Thyroid gland (tissue), 4 donors: ENCODE results near the gene PYGM. TPM values are rescaled to one million over a fixed set of nuclear protein-coding genes. Genes with fewer than 3 reads are reported as not detected.

Source experiments
- DNase-seq, 2 donors: peaks; one replicate each; pipeline ENCODE4 v3.0.0-alpha.2; 2019
- H3K27ac ChIP-seq, 3 donors: fragments of 200-600 bp; sonication (generic); 1 replicate in 2 of 3; 2 replicates in 1 of 3; pipeline ENCODE4 v1.5.1; 2016 to 2019; ENCODE audit warnings: mild to moderate bottlenecking in 1 of 3, moderate library complexity in 1 of 3
- H3K27me3 ChIP-seq: fragments of 200-600 bp; sonication (generic); one replicate; pipeline ENCODE4 v1.5.1; 2019
- H3K36me3 ChIP-seq, 2 donors: fragments of 200-600 bp; sonication (generic); one replicate each; pipeline ENCODE4 v1.5.1; 2016 to 2019
- H3K4me1 ChIP-seq, 2 donors: fragments of 200-600 bp; sonication (generic); one replicate each; pipeline ENCODE4 v1.5.1; 2017 to 2019
- H3K4me3 ChIP-seq, 3 donors: fragments of 200-600 bp; sonication (generic); replicated peaks in 1 of 3; 1 replicate in 2 of 3; 2 replicates in 1 of 3; pipeline ENCODE4 v1.5.1; 2016; ENCODE audit warnings: mild to moderate bottlenecking in 1 of 3
- H3K9me3 ChIP-seq: fragments of 200-600 bp; sonication (generic); one replicate; pipeline ENCODE4 v1.5.1; 2017
- POLR2A ChIP-seq, 2 donors: fragments of 450-650 bp; IDR thresholded peaks; one replicate each; pipeline ENCODE4 v1.6.1; 2017; ENCODE audit warnings: antibody characterized with exemption in 2 of 2, mild to moderate bottlenecking in 2 of 2, moderate library complexity in 1 of 2
- WGBS, 2 donors: methylation state at CpG; one replicate each; pipeline ENCODE4 v1.1.5; 2017; 5-methylcytosine and 5-hydroxymethylcytosine counted together
- intact Hi-C: fragments of 100-400 bp; cut with DNase I; formaldehyde crosslinking; loops from one replicate; pipeline ENCODE4 v1.15.1; 2023
- total RNA-seq, 4 donors: library from RNA; depleted of rRNA; stranded (reverse); fragments of >200 nt; gene quantifications; one replicate each; pipeline ENCODE4 v1.2.3, GENCODE V29; 2016
- TF ChIP-seq, protein P1 (sequence below), 6 experiments: fragments of 200-600 bp in 3 of 6; fragments of 450-650 bp in 3 of 6; sonication (generic) in 3 of 6; IDR thresholded peaks; one replicate each; pipeline ENCODE4 v1.5.1; 2016 to 2019; ENCODE audit warnings: antibody characterized with exemption in 6 of 6, mild to moderate bottlenecking in 2 of 6, inconsistent platforms in 1 of 6, moderate library complexity in 1 of 6

Gene PYGM
- 10 to 100 TPM in 1 of 4 donors, 1 to 10 TPM in 3; 4.3 to 14.8 (median 6.7) TPM for total RNA-seq

DNA sequence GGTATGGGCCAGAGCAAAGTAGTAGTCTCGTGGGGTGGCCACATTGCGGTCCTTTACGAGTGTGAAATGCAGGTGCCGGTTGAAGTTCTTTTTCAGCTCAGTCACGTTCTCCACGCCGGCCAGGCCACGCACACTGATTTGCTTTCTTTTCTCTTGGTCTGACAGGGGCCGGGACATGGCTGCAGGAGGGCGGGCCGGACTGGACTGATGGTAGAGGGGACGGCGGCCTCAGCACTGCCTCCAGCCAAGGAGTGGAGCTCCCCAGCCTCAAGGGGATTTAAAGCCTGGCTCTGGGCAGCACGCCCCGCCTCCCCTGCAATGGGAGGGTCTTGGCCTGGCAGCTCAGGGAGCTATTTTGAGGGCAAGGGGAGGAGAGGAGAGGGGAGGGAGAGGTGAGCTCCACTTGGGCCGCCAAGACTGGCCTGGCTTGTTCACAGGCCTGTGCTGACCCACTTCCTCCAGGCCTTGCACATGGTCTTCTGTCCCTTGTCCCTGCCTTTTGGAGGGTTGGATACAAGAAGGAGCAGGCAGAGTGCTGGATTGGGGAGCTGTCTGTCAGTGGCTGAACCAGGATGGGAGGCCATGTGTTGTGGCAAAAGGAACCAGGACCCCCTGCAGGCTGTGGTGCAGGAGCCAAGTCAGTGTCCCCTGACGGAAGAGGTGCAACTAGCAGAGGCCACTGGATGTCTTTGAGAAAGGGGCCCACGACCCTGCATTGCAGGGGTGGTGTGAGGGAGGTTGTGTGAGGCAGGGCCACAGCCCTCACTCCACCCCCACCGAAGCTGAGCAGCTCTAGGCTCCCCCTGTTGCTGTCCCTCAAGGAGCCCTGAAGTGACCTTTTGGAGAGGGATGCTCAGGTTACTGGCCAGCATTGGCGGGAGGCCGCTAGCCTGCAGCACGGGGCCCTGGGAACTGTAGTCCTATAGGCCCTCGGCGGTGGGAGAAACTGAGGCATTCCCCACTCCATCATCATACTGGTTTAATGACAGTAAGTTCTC is at the start of gene PYGM:
Gene PYGM, minus strand, starts transcription at position 253 of the 998 bp plus-strand sequence. Its CDS starts 76 bp downstream, at position 177.
- DNase-seq: peak; percentile 93 to 97
- intact Hi-C loops: no loop called here
- no peaks in the 10 kb centered on the region for H3K9me3 ChIP-seq
- peaks cover 11 to 23% of the 10 kb centered on the region in 2 donors for H3K36me3 ChIP-seq
- H3K4me3 ChIP-seq: no peak within 1 kb of the TSS
- H3K4me1 ChIP-seq: peaks cover 47 to 68% of the 10 kb centered on the region in 2 donors
- 29 to 30% methylated on average over 19 to 23 of the region's 24 CpGs for WGBS, 2 donors
- TF ChIP-seq POLR2A (IDR thresholded peaks at IDR 0.05): peak in 1 of 2 donors; percentile 67
- TF ChIP-seq, protein P1, sequence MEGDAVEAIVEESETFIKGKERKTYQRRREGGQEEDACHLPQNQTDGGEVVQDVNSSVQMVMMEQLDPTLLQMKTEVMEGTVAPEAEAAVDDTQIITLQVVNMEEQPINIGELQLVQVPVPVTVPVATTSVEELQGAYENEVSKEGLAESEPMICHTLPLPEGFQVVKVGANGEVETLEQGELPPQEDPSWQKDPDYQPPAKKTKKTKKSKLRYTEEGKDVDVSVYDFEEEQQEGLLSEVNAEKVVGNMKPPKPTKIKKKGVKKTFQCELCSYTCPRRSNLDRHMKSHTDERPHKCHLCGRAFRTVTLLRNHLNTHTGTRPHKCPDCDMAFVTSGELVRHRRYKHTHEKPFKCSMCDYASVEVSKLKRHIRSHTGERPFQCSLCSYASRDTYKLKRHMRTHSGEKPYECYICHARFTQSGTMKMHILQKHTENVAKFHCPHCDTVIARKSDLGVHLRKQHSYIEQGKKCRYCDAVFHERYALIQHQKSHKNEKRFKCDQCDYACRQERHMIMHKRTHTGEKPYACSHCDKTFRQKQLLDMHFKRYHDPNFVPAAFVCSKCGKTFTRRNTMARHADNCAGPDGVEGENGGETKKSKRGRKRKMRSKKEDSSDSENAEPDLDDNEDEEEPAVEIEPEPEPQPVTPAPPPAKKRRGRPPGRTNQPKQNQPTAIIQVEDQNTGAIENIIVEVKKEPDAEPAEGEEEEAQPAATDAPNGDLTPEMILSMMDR (IDR thresholded peaks at IDR 0.05): no peak
- H3K27me3 ChIP-seq: no peaks in the 10 kb centered on the region
- peak within 1 kb of the TSS; percentile 79 to 87 (median 84) for H3K27ac ChIP-seq

DNA sequence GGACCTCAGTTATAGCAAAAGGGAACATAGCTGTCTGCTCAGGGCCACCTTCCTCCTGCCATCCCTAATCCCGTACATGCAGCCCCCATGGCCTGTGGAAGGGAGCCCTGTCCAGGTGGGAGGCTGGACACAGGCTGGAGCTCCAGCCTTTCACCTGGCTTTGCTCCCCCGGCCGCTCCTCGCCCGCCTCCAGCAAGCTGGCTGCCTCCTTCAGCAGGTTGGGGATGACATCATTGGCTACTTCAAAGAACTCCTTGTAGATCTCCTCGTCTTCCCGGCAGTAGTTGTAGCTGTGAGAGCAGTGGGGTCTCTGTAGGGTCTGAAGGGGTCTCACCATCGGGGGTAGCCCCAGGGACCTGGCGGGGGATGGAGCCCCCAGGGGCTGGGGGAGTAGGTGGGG is 45.7 kb upstream of the PYGM start:
- WGBS, 2 donors: 91 to 95% methylated on average over 6 to 9 of the region's 9 CpGs
- Histone ChIP-seq H3K9me3 (no peaks in the 10 kb centered on the region), H3K4me1 (peaks cover 14 to 28% of the 10 kb centered on the region in 2 donors), H3K27ac (no peak overlapping the region), H3K36me3 (peaks cover 10 to 17% of the 10 kb centered on the region in 2 donors), H3K4me3 (no peak overlapping the region), H3K27me3 (no peaks in the 10 kb centered on the region)
- intact Hi-C loops: no loop called here
- no peak for DNase-seq
- TF ChIP-seq, protein P1 (IDR thresholded peaks at IDR 0.05): no peak
- no peak for TF ChIP-seq POLR2A (IDR thresholded peaks at IDR 0.05)

DNA sequence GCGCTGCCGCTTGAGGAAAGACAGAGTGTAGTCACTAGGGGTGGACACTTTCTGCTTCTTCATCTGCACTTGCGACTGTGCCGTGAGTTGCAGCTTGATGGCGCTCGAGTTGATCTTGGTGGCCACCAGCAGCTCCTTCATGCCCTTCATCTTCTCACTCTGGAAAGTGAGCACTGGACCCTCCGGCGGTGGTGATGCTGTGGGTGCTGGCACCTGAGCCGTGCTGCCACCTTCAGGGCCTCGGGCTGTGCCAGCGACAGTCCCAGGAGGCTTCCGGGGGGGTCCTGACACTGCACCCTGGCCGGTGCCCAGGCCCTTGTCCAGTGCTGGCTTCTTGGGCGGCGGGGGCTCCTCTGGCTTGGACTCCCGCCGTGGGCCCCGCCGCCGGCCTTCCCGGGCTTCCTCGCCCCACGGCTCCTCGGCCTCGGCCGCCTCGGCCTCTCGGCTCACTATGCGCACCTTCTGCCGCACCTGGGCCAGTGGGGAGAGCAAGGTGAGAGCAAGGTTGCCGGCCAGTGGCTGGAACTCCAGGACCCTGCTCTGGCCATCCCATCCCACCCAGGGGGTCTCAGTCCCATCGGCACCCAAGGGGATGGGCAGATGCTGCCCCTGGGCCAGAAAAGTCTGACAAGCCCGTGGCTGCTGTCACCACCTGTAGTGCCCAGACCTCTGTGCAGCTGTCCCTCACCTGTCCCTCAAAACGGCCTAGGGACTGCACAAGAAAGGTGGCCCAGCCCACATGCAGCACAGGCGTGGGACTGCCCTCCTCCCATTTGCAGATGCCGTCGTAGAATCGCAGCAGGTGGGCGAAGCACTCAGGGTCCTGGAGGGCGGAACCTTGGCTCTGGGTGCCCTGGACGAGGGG is 44.8 kb upstream of the PYGM start:
- Histone ChIP-seq H3K9me3 (no peaks in the 10 kb centered on the region), H3K4me1 (peaks cover 13 to 26% of the 10 kb centered on the region in 2 donors), H3K4me3 (peak overlapping the region in 1 of 3 donors; percentile 60), H3K27ac (peak overlapping the region in 2 of 3 donors; percentile 67 to 90), H3K27me3 (no peaks in the 10 kb centered on the region), H3K36me3 (peaks cover 10 to 17% of the 10 kb centered on the region in 2 donors)
- 90 to 95% methylated on average over 22 to 30 of the region's 41 CpGs for WGBS, 2 donors
- intact Hi-C loops: no loop called here
- DNase-seq: no peak
- no peak for TF ChIP-seq POLR2A (IDR thresholded peaks at IDR 0.05)
- TF ChIP-seq, protein P1 (IDR thresholded peaks at IDR 0.05): no peak

DNA sequence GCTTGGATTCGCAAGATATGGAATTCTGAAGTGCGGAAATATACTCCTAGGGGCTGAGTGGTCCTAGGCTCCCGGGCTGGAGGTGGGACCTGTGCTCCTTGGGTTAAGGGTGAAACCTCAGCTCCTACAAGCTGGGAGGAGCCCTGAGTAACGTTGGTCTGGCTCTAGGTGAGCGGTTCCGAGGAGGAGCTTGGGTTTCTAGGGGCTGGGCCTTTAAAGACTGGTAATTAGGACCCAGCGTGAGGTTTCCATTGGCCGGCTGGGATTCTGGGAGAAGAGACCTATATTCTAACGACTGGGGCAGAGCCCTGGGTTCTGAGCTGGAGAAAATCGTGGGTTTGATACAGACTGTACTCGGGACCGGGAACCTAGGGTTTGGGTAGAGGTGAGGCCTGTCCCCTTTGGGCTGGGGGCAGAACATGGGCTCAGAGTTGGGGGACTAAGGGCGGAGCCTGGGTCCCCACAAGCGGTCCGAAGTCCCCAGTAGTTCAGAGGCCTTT is 44.1 kb upstream of the PYGM start:
- Histone ChIP-seq H3K4me3 (peak overlapping the region in 2 of 3 donors; percentile 49 to 60), H3K4me1 (peaks cover 6 to 21% of the 10 kb centered on the region in 2 donors), H3K36me3 (peaks cover 10 to 17% of the 10 kb centered on the region in 2 donors), H3K27ac (peak overlapping the region; percentile 67 to 90 (median 79)), H3K27me3 (no peaks in the 10 kb centered on the region), H3K9me3 (no peaks in the 10 kb centered on the region)
- WGBS, 2 donors: 37 to 43% methylated on average over 13 to 15 of the region's 15 CpGs
- TF ChIP-seq, protein P1 (IDR thresholded peaks at IDR 0.05): no peak
- intact Hi-C loops: no loop called here
- peak in 1 of 2 donors; percentile 41 for DNase-seq
